ENCODE data around the gene FBXO21. TPM values are rescaled to one million over a fixed set of nuclear protein-coding genes. Genes with fewer than 3 reads are reported as not detected.

The FBXO21 gene
- total RNA-seq, 1 donor from 2014 or later: 32.0 TPM

DNA sequence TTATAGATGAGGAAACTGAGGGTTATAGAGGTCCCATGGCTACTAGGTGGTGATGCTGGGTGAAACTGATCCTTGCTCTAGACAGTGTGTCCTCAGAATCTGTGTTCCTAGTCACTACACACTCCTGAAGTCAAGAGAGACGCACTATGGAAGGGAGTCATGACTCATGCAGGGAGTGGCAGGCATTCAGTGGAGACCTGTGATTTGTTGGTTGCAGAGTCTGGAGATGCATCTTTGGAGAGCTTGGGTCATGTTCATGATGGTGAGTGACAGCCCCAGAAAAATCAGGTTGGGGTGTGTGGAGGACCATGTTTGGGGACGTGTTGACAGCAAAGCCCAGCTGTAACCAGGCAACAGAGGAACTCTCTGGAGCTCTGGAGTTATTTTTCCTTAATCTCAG is 38.0 kb upstream of the FBXO21 start:
- no peaks in the 10 kb centered on the region for H3K9me3 ChIP-seq (ENCODE audit: insufficient read depth, low read depth, low read length)
- no peak overlapping the region for H3K4me2 ChIP-seq (ENCODE audit: low read length)
- H3K4me3 ChIP-seq (ENCODE audit: insufficient read depth, low read depth, low read length): no peak overlapping the region
- no peaks in the 10 kb centered on the region for H3K4me1 ChIP-seq (ENCODE audit: insufficient read depth, low read length)
- peaks cover 3% of the 10 kb centered on the region for H3K4me1 Mint-ChIP-seq (ENCODE audit: low read depth, unreplicated experiment)
- H3K27me3 ChIP-seq (ENCODE audit: insufficient read depth, low read length): no peaks in the 10 kb centered on the region
- H3K27ac ChIP-seq (ENCODE audit: low read depth, low read length): no peak overlapping the region
- DNase-seq (ENCODE audit: low read depth) (no peak), FAIRE-seq (no peak)
- TF ChIP-seq EZH2 (IDR thresholded peaks at IDR 0.05; ENCODE audit: insufficient read depth, low read length): no peak
- TF ChIP-seq, protein P1, sequence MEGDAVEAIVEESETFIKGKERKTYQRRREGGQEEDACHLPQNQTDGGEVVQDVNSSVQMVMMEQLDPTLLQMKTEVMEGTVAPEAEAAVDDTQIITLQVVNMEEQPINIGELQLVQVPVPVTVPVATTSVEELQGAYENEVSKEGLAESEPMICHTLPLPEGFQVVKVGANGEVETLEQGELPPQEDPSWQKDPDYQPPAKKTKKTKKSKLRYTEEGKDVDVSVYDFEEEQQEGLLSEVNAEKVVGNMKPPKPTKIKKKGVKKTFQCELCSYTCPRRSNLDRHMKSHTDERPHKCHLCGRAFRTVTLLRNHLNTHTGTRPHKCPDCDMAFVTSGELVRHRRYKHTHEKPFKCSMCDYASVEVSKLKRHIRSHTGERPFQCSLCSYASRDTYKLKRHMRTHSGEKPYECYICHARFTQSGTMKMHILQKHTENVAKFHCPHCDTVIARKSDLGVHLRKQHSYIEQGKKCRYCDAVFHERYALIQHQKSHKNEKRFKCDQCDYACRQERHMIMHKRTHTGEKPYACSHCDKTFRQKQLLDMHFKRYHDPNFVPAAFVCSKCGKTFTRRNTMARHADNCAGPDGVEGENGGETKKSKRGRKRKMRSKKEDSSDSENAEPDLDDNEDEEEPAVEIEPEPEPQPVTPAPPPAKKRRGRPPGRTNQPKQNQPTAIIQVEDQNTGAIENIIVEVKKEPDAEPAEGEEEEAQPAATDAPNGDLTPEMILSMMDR (IDR thresholded peaks at IDR 0.05; ENCODE audit: insufficient read depth, low read depth, low read length): no peak
- H3K79me2 ChIP-seq (ENCODE audit: insufficient read depth, low read length): no peaks in the 10 kb centered on the region
- H2AFZ ChIP-seq (ENCODE audit: low read depth, low read length): no peak overlapping the region
- H3K27ac Mint-ChIP-seq (ENCODE audit: unreplicated experiment): no peak overlapping the region
- H3K9me3 Mint-ChIP-seq (ENCODE audit: unreplicated experiment): no peaks in the 10 kb centered on the region
- no peak overlapping the region for H3K4me3 Mint-ChIP-seq (ENCODE audit: unreplicated experiment)
- no peaks in the 10 kb centered on the region for H3K36me3 Mint-ChIP-seq (ENCODE audit: low read depth, unreplicated experiment)
- H4K20me1 ChIP-seq (ENCODE audit: insufficient read depth, low read length): no peaks in the 10 kb centered on the region
- H3K36me3 ChIP-seq (ENCODE audit: insufficient read depth, low read length): no peaks in the 10 kb centered on the region
- peaks cover 18% of the 10 kb centered on the region for H3K27me3 Mint-ChIP-seq (ENCODE audit: low read depth, unreplicated experiment)
- H3K9ac ChIP-seq (ENCODE audit: low read length): no peak overlapping the region

DNA sequence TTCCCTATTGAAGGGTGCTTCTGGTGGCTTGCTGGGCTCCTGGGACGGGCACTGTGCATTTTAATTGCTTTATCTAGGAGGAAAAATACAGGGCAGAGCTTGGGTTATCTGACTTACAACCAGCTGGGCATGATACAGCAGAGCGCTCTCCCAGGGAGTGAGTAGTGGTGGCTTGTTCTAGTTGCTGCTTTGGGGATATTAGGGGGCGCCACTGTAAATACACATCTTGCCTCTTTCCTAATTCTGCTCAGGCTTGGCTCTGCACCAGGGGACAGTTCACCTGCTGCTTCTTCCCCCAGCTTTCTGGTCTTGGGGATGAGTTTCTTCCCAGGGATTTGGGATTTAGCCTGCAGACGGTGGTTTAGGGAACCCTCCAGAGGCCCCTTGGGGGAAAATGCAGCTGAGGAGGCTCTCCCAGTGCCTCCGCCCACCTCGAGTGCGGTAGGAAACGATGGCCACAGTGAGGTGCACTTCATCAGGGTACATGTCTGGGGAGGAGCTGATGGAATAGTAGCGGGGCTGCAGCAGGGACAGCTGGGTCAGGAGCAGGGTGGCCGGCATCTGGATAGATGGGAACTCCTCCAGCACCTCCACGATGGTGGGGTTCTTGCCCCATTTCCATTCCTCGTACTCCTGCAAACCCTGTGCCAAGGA is 36.9 kb upstream of the FBXO21 start:
- peaks cover 3% of the 10 kb centered on the region for H3K4me1 Mint-ChIP-seq (ENCODE audit: low read depth, unreplicated experiment)
- H3K36me3 Mint-ChIP-seq (ENCODE audit: low read depth, unreplicated experiment): no peaks in the 10 kb centered on the region
- H3K27me3 ChIP-seq (ENCODE audit: insufficient read depth, low read length): no peaks in the 10 kb centered on the region
- H3K9ac ChIP-seq (ENCODE audit: low read length): no peak overlapping the region
- H4K20me1 ChIP-seq (ENCODE audit: insufficient read depth, low read length): no peaks in the 10 kb centered on the region
- H3K79me2 ChIP-seq (ENCODE audit: insufficient read depth, low read length): no peaks in the 10 kb centered on the region
- H2AFZ ChIP-seq (ENCODE audit: low read depth, low read length): no peak overlapping the region
- FAIRE-seq (no peak), DNase-seq (ENCODE audit: low read depth) (no peak)
- no peaks in the 10 kb centered on the region for H3K4me1 ChIP-seq (ENCODE audit: insufficient read depth, low read length)
- no peak overlapping the region for H3K27ac Mint-ChIP-seq (ENCODE audit: unreplicated experiment)
- no peak for TF ChIP-seq EZH2 (IDR thresholded peaks at IDR 0.05; ENCODE audit: insufficient read depth, low read length)
- TF ChIP-seq, protein P1 (IDR thresholded peaks at IDR 0.05; ENCODE audit: insufficient read depth, low read depth, low read length): no peak
- peaks cover 18% of the 10 kb centered on the region for H3K27me3 Mint-ChIP-seq (ENCODE audit: low read depth, unreplicated experiment)
- H3K36me3 ChIP-seq (ENCODE audit: insufficient read depth, low read length): no peaks in the 10 kb centered on the region
- no peak overlapping the region for H3K4me3 Mint-ChIP-seq (ENCODE audit: unreplicated experiment)
- no peak overlapping the region for H3K4me3 ChIP-seq (ENCODE audit: insufficient read depth, low read depth, low read length)
- H3K4me2 ChIP-seq (ENCODE audit: low read length): no peak overlapping the region
- H3K9me3 ChIP-seq (ENCODE audit: insufficient read depth, low read depth, low read length): no peaks in the 10 kb centered on the region
- no peak overlapping the region for H3K27ac ChIP-seq (ENCODE audit: low read depth, low read length)
- H3K9me3 Mint-ChIP-seq (ENCODE audit: unreplicated experiment): no peaks in the 10 kb centered on the region

DNA sequence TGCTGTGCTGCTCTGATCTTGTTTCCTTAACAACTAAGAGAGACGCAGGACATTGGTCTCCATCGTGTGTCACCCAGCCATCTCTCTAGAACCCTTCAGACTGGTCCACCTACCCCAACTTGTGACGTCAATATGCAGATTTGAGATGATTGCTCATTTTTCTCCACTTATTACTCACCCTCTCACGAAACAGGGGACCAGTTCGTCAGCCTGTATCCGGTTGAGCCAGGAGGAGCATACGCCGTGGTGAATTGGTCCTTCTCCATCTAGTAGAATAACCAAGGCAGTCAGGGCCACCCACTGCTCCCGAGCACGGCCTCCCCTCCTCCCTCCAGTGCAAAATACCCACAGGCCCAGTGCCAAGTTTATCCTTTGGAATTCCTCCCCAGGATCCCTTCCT is 36.2 kb upstream of the FBXO21 start:
- H3K27me3 ChIP-seq (ENCODE audit: insufficient read depth, low read length): no peaks in the 10 kb centered on the region
- no peak for TF ChIP-seq EZH2 (IDR thresholded peaks at IDR 0.05; ENCODE audit: insufficient read depth, low read length)
- TF ChIP-seq, protein P1 (IDR thresholded peaks at IDR 0.05; ENCODE audit: insufficient read depth, low read depth, low read length): no peak
- H4K20me1 ChIP-seq (ENCODE audit: insufficient read depth, low read length): no peaks in the 10 kb centered on the region
- H3K36me3 ChIP-seq (ENCODE audit: insufficient read depth, low read length): no peaks in the 10 kb centered on the region
- H3K4me2 ChIP-seq (ENCODE audit: low read length): no peak overlapping the region
- H2AFZ ChIP-seq (ENCODE audit: low read depth, low read length): no peak overlapping the region
- Mint-ChIP-seq H3K4me3 (ENCODE audit: unreplicated experiment) (no peak overlapping the region), H3K27ac (ENCODE audit: unreplicated experiment) (no peak overlapping the region), H3K36me3 (ENCODE audit: low read depth, unreplicated experiment) (no peaks in the 10 kb centered on the region), H3K9me3 (ENCODE audit: unreplicated experiment) (no peaks in the 10 kb centered on the region), H3K27me3 (ENCODE audit: low read depth, unreplicated experiment) (peaks cover 18% of the 10 kb centered on the region), H3K4me1 (ENCODE audit: low read depth, unreplicated experiment) (peaks cover 3% of the 10 kb centered on the region)
- H3K4me3 ChIP-seq (ENCODE audit: insufficient read depth, low read depth, low read length): no peak overlapping the region
- H3K9me3 ChIP-seq (ENCODE audit: insufficient read depth, low read depth, low read length): no peaks in the 10 kb centered on the region
- DNase-seq (ENCODE audit: low read depth) (no peak), FAIRE-seq (no peak)
- no peak overlapping the region for H3K27ac ChIP-seq (ENCODE audit: low read depth, low read length)
- no peaks in the 10 kb centered on the region for H3K79me2 ChIP-seq (ENCODE audit: insufficient read depth, low read length)
- no peaks in the 10 kb centered on the region for H3K4me1 ChIP-seq (ENCODE audit: insufficient read depth, low read length)
- no peak overlapping the region for H3K9ac ChIP-seq (ENCODE audit: low read length)

Measured in astrocyte (in vitro differentiated cells and primary cell).